IPS DF 4.7 (cell line): ENCODE measurements around the gene CXCL14.
"Not testable (repeated sequence)": the region's sequence is repeated elsewhere in the genome, so short reads cannot be mapped to it uniquely, and the experiment has no call there.

ENCODE experiments used
- DNase-seq: peaks from one replicate; pipeline ENCODE4 v3.0.0-alpha.2; 2013; ENCODE audit warnings: low spot score; ENCODE audit errors: extremely low read depth

Gene CXCL14

DNA sequence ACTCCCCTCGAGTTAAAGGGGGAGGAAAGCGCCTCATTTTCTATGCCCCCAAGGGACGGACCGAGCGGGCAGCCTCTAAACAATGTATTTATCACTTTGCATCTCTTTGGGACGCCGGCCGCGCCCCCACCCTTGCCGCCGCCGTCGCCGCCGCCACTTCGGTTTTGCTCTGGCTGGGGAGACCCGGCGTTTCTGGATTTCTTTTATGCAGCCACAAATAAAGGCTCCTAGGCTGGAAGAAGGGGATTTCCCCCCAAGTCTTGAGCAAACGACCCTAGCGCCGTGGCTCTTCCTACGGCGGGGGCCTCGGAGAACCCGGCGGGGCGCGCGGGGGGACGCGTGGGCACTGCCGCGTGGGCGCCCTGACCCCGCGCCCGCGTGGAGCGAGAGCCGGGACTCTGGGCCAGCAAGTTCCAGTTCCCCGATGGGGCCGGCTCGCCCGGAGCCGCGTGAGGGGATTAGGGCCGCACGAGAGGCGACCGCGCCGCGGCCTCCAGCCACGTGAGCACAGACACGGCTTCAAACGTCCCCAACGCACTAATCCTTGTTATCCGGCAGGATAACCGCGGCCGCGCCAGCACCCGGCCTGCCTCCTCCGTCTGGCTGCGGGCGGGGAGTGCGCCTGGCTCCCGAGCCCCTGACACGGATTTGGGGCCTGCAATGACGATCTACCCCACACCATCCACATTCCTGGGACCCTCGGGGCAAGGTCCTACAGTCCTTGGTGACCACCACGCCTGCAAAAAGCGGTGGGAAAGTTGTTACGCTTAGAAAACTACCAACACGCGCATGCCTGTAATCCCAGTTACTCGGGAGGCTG lies 35.1 kb downstream of the CXCL14 start:
- no peak for DNase-seq

DNA sequence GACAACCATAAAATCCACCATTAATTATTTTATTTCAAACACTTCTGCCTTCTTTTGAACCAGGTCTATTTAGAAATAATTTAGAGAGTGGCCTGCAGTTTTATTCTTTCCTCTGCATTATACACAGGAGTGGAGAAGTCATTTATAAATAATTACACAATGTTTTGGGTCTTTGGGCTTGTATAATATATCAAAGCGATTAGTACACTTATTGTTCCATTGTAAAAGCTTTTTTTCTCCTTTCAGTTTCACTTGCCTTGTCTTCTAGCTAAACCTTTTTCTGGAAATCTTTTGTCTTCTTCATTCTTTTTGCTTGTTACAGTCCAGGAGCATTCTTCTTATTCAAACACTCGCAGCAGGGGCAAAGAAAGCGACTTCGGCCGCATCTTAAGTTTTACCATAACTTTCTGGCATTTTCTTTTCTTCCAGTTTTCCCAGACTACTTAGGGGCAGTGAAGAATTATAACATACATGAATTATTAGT lies 35.7 kb downstream of the CXCL14 start:
- no peak for DNase-seq

DNA sequence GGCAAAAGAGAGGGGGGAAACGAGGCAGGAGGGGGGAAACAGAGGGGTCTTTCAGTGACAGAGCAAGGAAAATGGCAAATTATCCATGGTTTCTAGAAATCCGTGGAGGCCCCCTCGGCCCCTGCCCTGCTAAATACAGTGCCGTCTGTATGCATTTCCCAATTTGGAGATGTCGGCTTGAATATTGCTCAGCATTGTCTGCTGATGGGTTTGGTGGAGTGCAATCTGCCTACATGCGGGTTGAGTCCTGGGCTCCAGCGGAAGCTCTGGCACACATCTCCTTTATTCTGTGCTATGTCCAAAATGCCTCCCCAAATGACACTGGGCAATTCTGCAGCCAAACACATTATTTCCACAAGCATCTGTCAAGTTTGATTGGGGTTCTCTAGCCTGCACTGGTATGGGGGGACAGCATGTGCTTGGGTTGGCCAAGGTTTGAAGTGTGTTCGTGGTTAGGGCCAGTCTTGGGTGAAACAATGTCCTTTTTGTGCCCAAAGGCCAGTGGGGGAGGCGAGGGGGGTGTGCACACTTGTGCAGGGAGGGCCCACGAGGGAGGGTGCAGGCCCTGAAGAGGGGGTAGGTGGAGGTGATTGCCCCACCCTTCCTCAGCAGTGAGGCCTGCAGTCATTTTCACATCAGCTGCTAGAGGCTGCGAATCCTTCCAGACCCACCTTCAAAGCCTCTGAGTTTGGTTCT lies 36.8 kb downstream of the CXCL14 start:
- DNase-seq, result no peak

DNA sequence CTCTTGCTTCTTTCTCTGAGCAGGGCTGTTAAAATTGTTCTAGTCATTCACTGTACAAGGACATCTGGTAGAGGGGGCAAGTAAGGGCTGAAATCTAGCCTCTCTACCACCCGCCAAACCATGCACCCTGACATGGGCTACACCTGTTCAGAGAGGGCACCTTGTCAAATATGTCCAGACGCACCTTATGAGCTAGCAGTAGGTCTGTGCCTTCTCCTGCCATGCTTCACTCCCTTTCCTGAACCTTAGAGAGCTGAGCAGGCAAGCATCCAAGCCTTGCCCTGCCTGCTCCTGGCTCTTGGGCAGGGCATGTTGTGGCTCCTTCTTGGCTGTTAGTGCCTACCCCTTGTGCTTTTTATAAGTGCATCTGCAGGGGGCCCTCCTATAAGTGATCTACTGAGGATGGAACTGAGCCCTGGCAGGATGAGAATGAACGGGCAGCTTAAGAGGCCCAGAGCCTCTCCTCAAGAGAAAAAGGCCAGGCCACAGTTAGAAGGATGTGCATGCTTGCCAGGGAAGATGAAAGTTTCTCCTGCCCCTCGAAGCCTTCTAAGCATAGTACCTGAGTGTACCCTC lies 39.3 kb downstream of the CXCL14 start:
- DNase-seq, result no peak

DNA sequence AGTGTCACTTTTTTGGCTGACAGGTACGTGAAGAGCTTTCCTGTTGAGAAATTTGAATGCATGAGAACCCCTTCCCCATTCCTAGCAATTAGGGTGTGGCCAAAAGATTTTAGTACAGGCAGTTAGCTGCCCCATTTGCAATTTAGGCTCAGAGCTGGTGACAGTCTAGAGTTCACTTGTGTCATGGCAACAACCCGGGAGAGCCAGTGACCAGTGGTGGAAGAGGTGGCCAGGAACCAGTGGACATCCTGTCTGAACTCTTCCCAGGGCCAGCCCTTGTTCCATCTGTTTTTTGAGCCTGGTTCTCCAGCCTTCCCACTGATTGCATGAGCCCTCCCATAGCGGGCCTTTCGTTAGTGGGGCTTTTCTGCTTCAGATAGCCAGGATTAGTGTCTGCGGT lies 40.5 kb downstream of the CXCL14 start:
- DNase-seq, result no peak

DNA sequence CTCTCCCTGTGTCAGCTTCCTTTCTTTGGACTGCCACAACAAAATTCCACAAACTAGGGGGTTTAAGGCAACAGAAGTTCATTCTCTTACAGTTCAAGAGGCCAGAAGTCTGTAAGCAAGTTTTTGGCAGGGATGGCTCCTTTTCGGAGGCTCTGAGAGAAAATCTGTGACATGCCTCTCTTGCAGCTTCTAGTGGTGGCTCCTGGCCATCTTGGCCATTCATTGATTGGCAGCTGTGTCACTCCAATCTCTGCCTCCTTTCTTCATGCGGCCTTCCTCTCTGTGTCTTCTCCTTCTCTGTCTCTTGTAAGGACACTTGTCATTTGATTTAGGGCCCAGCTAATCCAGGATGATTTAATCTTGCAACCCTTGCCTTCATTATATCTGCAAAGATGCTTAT lies 41.0 kb downstream of the CXCL14 start:
- no peak for DNase-seq

DNA sequence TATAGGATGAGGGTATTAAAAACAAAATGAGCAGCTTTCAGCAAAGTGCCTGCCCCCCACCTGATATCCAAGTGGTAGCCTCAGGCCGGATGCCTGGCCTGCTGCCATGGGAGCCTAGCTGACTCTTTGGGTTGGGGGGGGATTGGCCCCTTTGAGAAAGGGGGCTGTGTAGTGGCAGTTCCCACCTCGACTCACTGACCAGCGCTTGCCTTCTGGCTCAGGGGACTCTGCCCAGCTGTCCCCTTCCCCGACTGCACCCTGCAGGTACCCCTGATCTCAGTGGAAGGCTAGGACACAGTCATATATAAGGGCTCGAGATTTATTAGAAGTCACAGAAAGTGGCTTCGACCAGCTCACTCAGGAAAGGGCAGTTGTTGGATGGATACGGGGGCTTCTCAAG lies 41.5 kb downstream of the CXCL14 start:
- DNase-seq, result no peak

DNA sequence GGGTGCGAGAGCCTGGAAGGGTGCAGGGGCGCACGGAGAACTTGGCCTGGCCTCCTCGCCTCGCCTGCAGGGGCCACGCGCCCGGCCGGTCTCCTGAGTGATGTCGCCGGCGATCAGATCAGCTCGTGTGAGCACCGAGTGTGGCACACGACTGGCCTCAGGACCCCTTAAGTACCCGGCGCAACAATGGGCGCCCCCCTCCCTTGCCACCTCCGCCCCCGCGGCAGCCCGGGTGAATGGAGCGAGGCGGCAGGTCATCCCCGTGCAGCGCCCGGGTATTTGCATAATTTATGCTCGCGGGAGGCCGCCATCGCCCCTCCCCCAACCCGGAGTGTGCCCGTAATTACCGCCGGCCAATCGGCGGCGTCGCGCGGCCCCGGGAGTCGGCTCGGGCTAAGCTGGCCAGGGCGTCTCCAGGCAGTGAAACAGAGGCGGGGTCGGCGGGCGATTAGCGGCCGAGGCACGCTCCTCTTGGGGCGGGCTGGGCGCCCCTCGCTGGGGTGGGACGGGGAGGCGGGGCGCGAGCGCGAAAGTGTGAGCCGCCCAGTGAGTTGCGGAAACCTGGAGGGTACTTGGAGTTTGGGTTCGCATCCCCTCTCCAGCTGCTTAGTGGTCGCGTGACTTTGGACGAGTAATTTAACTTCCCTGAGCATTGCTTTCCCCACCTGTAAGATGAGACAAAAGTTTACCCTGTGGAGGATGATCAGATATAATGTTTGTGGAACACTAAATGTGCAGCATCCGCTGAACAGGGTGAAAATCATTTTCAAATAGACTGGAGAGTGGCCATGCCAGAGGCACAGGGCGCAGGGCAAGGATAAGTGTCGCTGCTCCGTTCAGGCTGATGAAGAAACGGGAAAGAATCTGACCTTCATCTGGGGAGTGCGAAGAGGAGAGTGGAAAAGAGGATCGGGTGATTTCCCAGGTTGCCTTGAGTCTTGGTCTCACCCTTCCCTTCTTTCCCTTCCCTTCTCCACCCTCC lies 42.7 kb downstream of the CXCL14 start, which contains the start of gene NEUROG1:
Gene NEUROG1, minus strand, starts transcription at position 145 of the 982 bp plus-strand sequence. CDS start 274 bp downstream, outside the sequence.
- no peak for DNase-seq

DNA sequence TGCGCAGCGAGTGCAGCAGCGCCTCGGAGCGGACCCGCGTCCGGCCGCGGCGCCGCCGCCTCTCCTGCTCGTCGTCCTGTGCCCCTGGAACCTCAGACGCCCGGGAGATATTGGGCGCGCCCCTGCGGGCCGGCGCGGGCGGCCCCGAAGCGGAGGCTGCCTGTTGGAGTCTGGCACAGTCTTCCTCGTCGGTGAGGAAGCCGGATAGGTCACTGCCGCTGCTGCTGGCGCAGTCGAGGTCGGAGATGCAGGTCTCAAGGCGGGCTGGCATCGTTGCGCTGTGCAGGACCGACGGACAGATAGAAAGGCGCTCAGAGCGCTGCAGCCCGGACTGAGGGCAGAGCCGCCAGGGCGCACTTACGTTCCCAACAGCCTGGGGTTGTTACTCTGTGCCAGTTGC lies 43.4 kb downstream of the CXCL14 start:
- no peak for DNase-seq

DNA sequence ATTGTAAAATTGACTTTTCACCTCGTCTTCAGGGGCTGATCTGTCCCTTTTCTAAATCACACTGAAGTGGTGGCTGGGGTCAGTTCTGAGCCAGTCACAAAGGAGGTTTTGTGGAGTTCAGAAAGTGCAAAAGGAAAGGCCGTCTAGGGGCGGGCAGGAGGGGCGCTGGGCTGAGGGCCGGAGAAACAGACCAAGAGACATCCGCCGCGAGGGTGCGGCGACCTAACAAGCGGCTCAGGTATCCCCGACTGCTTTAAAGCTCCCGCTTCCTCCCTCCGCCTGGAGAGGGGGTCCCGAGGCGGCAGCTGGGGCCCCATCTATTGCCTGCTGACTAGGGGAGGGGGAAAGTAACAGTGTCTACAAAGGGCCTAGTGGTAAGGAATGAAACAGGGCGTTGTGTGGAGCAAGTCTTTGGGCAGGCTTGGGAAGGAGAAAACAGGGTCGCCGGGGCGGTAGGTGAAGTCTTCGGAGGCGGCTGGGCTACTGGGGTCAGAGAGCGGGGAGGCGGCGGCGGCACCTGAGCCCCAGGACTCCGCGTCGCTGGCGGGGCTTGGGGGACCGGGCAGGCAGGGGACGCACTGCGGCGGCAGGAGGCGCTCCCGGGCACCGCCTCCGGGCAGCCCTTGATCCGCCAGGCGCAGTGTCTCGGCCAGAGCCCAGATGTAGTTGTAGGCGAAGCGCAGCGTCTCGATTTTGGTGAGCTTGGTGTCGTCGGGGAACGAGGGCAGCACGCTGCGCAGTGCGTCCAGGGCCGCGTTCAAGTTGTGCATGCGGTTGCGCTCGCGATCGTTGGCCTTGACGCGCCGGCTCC lies 44.0 kb downstream of the CXCL14 start:
- DNase-seq, result no peak

DNA sequence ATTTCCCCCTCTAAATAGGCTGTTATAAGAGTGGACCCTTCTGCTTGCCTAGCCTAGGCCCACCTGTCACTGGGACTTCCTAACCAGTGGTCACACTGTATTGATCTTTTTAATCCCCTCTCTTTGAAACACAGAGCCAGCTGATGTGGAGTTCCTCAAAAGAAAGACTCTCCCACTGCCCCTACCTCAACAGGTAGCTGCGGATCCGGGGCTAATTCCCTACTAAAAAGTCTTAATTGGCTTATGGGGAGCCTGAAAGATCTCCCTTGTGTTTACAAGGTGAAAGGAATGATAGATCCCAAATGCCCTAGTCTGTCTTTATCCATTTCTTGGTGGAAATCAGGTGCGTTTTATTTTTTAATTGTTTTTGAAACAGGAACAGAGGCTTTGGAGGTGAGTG lies 45.0 kb downstream of the CXCL14 start:
- DNase-seq, result no peak

DNA sequence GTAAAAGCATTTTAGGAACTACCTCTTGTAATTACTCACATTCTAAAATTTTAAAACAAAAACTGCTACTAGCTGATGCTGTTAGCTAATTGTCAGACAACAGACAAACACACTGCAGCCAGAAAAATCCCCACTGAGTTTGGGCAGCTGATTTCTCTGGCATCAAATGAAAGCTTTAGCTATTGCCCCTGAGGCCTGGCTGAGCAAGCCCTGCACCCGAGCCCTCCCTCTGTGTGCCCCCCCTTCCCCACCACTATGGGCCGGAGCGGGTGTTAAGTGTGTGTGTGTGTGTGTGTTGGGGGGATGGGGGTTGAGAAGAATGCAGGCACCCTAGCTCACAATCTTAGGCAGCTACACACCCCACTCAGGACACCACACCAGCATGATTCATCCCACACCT lies 45.5 kb downstream of the CXCL14 start:
- DNase-seq, result no peak

DNA sequence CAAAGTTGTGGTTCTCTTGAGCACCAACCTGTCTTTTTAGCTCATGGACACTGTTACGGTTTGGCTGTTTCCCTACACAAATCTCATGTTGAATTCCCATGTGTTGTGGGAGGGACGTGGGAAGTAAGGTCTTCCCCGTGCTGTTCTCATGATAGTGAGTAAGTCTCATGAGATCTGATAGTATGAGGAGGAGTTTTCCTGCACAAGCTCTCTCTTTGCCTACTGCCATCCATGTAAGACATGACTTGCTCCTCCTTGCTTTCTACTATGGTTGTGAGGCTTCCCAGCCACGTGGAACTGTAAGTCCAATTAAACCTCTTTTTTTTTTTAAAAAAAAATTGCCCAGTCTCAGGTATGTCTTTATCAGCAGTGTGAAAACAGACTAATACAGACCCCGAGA lies 49.2 kb downstream of the CXCL14 start:
- not testable (repeated sequence) for DNase-seq

DNA sequence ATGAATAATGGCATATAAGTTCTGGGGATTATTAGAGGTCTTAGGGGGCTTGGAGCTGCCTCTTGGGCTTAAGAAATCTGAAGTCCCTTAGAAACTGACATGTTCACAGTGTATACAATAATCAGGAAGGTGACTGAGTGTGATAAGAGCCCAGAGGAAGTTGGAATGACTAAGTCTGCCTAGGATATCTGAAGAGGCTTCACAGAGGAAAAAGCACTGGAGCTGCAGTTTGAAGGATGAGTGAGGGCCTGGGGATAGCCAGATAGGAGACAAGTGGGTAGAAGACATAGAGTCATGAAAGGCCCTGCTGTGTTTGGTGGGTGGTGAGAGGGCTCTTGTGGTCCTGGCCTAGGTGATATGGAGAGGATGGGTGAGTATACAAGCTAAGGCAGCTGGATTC lies 51.9 kb downstream of the CXCL14 start:
- no peak for DNase-seq

DNA sequence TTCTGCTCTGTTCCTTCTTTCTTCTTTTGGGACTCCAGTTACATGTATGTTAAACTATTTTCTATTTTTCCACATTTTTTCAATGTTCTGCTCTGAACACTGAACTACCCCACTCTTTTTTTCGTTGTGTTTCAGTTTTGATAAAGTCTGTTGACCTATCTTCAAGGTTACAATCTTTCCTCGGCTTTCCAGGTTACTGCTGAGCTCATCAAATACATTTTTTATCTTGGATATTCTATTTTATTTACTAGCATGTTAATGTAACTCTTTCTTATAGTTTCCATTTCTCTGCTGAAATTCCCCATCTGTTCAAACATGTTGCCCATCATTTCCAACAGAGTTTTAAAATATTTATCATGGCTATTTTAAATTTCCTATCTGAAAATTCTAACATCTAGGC lies 56.8 kb downstream of the CXCL14 start:
- DNase-seq, result no peak
